Hematopoietic multipotent progenitor cell (in vitro differentiated cells): Measurements from ENCODE around the gene PACSIN1. TPM values are rescaled to one million over a fixed set of nuclear protein-coding genes. Genes with fewer than 3 reads are reported as not detected.

ENCODE experiments used
- DNase-seq, 3 donors: peaks; one replicate each; pipeline ENCODE4 v3.0.0-alpha.2; 2011 to 2015; ENCODE audit warnings: low read depth in 2 of 3, low spot score in 2 of 3
- total RNA-seq: library from RNA; depleted of rRNA; stranded (reverse); fragments of >200 nt; gene quantifications from one replicate; pipeline ENCODE4 v1.2.3, GENCODE V29; 2012

PACSIN1 gene
- total RNA-seq, 1 donor: 1.6 TPM

DNA sequence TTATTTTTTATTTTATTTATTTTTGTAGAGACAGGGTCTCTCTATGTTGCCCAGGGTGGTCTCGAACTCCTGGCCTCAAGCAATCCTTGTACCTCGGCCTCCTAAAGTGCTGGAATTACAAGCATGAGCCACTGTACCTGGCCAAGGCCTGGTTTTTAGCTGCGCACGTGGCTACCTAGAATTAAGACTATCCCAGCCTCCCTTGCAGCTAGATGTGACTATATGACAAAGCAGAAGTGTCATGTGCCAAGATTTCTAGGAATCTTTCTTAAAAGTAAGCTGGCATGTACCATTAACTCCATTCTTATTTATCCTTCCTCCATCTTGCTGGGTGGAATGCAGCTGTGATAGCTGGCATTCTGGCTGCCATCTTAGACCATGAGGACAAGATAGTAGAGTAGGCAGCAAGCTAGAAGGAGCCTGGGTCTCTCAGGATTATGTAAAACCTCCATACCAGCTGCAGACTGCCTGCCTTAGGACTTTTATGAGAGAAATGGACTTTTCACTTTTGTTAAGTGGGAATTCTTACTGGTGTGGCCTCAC, 92.4 kb downstream of the PACSIN1 start:
- DNase-seq: no peak

DNA sequence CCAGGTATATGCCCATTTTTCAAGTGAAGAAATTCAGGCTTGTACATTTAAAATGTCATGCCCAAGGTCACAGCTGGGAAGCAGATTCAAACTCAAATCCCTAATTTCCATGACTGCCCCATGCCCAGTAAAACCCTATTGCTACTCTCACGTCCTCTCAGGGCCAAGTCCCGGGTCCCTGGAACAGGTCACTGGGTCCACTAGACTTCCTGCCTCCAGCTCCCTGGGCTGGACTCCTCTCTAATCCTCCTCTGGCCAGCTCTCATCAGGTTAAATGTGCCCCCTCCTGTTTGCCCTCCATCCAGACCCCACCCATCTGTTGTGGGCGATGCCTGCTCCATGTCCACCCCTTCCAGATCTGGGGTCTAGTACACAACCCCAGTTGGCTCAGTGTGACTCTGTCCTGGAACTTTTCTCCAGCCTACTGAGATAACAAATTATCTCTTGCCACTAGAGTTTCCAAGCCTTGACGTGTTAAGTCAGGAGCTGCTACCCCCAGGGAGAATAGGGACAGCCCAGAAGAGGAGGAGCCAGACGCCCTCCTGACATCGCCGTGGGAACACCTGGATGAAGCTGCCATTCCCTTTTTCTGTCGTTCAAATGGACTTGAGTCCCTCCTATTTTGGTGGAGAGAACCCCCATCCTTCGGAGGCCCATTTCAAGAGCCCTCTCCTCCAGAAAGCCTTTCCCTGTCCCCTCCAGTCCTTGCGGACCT, 93.9 kb downstream of the PACSIN1 start:
- no peak for DNase-seq

GRCh38 chr6:34560366-34561226, 94.7 kb downstream of the PACSIN1 start:
- DNase-seq: no peak

- no peak for DNase-seq
Observed at GRCh38 chr6:34561227-34561530, 95.3 kb downstream of the PACSIN1 start.

DNA sequence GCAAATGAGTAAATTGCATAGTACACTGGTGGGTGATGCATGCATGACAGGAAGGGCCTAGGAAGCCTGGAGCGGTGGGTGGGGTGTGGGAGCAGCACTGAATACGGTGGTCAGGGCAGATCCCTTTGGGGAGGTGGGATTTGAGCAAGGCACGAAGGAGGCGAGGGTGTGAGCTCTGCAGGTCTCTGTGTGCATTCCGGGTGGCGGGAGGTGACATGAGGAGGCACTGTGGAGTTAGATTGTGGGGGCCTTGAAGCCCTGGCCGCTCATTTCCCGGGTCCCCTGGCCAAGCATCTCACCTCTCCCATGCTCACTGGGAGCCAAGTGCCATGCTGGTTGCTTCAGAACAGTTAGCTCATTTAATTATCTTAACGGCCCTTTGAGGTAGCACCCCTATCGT, 96.5 kb downstream of the PACSIN1 start:
- no peak for DNase-seq

DNA sequence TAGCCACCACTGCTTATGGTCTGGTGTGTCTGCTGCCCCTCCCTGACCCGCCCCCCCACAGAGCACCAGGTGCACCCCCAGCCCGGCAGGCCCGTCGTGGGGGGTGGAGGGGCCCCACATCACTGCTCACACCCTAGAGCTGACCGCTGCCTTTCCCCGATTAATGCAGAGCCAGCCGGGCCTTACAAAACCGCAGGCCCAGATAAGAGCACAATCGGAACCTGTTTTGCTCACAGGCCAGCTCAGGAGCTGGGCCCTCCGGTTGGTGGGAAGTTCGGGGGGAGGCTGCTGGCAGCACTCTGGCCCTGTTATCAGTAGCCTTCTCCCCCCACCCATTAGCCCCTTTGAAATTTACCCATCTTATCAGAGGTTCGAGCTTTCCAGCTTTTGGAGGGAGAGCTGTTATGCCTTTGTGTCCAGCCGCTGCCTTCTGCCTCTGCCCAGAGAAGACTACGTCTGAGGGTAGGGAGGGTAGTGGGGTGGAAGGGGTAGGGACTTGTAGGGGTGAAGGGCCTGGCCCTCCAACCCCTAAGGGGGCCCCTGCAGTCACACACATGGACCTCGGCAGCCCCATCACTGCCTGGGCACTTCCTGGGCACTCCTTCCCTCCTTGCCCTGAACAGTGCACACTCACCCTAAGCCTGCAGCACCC, 97.1 kb downstream of the PACSIN1 start:
- DNase-seq: no peak

DNA sequence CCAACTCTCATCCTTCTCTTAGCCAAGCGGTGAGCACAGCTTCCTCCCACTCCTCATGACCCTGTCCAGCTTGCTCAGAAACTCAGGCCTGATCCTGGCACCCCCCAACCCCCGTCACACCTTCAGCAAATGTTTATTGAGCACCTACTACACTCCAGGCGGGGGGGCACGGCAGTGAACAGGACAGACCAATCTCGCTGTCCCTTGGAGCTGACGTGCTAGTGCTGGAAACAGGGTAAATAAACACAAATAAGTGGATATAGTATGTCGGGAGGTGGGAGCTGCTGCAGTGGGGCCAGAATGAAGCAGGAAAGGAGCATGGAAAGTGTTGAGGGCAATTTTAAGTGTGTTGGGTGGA, 97.6 kb downstream of the PACSIN1 start:
- DNase-seq: no peak

DNA sequence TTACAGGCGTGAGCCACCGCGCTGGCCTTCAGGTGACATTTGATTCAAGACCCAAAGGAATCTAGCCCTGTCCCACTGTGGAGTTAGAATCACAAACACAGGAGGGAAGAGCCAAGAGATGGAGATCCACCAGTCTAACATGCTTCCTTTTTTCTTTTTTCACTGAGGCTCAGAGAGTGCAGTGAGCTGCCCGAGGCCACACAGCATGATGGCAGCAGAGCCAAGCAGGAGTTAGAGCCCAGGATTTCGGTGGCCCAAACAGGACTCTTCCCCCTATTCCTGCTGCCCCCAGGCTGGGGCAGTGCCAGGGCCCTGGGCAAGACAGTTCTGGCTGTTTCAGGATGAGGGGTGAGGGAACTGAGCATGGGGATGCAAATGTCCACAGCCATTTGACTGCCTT, 98.3 kb downstream of the PACSIN1 start:
- DNase-seq: no peak

DNA sequence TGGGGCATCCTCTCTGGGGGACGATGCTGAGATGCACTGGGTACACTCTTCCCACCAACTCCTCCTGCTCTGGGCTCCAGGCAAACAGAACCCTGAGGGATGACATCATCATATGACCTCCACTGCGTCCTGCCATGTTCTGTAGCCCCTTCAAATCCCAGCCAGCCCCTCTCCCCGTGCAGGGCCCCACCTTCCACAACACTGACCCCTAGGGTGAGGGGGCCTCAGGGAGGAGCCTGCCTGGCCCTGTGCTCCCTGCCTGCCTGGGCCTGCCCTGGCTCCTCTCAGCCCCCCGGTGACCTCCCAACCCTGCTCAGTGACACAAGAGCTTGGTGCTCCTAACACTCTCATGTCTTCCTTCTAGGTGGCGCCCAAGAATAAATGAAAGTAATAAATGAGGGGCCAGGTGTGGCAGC, 99.9 kb downstream of the PACSIN1 start:
- DNase-seq: no peak

GRCh38 chr6:34566830-34567546, 101.1 kb downstream of the PACSIN1 start:
- no peak for DNase-seq

DNA sequence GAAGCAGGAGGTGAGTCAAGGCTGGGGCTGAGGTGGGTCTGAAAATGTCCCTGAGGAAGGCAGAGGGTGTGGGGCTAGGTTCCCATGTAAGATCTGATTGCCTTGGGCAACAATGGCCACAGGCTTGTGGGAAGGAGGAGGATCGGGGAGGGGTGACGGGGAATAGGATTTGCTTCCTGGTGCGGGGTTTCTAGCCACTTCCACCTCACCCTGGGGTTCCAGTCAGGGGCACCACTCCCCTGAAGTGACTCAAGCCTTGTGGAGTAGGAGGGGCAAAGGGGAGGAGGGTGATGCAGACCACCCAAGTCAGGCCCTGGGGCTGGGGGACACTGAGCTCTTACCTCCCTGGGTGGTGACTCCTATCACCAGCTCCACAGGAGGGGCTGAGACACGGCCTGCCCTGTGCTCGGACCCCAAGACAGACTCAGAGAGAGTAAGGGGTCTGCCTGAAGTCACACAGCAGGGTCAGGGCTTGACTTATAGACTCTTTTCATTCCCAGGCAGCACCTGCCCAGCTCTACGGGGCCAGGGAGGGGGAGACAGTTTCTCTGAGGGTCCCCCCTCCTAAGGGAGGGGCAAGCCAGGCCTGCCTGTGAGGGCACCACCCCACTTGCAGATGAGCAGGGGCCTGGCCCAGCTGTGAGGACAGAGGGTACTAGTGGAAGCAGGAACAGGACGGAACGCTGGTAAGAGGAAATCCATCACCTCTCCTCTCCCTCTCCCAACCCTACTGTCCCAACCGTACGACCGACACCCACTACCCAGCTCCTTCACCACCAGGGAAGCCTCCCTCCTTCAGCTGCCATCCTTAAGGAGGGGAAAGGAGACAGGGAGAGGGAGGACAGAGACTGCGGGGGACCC, 102.7 kb downstream of the PACSIN1 start:
- no peak for DNase-seq

- no peak for DNase-seq
Observed at GRCh38 chr6:34569361-34569973, 103.6 kb downstream of the PACSIN1 start.

GRCh38 chr6:34570066-34570833, 104.4 kb downstream of the PACSIN1 start:
- no peak for DNase-seq

GRCh38 chr6:34571388-34571787, 105.5 kb downstream of the PACSIN1 start:
- no peak for DNase-seq

DNA sequence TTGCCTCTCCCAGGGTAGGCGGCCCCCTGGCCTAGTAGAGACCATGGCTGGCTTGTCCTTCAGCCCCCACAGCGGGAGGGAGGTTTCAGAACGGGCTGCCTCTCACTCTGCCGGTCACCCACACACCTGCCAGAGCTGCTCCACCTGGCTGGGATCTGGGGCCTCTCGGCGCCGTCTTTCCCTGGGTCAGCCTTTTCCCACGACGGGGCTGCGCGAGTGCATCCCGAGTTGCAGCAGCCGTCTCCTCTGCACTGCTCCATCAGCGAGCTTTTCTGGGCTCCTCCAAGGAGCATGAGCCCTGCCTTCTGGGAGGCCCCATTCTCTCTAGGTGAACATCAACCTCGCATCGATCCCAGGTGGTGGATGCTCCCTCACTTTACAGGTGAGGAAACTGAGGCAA, 106.1 kb downstream of the PACSIN1 start:
- DNase-seq: no peak

DNA sequence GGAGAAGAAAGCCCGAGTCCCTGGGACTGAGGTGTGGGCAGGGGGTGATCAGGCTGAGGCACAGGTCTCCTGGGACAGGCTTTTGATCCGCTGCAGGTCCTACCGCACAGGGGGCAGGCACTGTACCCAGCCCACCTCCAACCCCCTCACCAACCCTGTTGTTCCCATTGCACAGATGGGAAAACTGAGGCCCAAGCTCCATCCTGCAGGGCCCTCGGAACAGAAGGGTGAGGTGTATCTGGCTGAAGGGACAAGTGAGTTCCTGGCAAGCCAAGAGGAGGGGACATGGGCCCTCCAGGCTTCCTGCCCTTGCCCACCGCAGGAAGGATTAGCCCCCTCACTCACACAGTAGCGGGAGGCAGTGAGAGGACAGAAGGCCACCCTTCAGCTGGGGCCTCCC, 106.7 kb downstream of the PACSIN1 start:
- DNase-seq: no peak

DNA sequence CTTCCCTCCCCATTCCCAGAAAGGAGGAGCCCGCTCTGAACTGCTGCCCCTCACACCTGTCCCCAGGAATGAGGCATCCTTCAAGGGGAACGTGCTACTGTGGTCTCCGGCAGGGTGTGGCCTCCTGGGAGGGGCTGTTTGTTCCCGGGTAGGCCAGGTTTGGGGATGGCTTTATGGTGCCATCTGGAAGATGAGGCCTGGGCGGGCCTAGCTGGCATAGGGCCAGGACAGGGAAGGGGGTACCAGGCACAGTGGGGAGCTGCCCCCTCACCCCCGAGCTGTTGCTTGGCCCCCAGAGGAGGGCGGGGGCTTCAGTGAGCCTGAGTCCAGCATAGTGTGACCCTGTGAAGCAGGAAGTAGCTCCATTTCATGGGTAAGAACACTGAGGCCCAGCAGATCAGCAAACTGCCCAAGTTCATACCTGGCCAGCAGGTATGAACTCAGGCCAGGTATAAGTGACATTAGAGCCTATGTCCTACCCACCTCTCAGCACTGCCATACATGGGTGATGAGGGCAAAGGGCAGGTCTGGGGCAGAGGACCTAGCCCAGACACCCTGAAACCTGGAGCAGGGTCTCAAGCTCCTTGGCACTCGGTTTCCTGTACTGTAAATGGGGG, 107.8 kb downstream of the PACSIN1 start:
- no peak for DNase-seq

GRCh38 chr6:34574647-34575293, 108.9 kb downstream of the PACSIN1 start:
- no peak for DNase-seq
